Measurements from ENCODE around the gene UMODL1. TPM values are rescaled to one million over a fixed set of nuclear protein-coding genes. Genes with fewer than 3 reads are reported as not detected.

Gene UMODL1
- total RNA-seq, 1 experiment from 2014 or later = 0.18 TPM

GRCh38 chr21:42063191-42063570 lies 7.9 kb upstream of the UMODL1 start:
- in situ Hi-C loops (cut with HindIII; ENCODE audit: low pct_unique_long_range_greater_than_20kb, low sequenced_read_pairs) = no loop called here
- CTCF ChIA-PET = no interaction called here
- no peaks in the 10 kb centered on the region for H3K36me3 ChIP-seq (ENCODE audit: control insufficient read depth, insufficient read depth, low read length)
- H3K4me1 ChIP-seq (ENCODE audit: control insufficient read depth, insufficient read depth, low read length) = no peaks in the 10 kb centered on the region
- H3K4me3 ChIP-seq (ENCODE audit: low read depth in 2 of 2, low read length in 2 of 2) = no peak overlapping the region
- intact Hi-C loops (cut with micrococcal nuclease; ENCODE audit: unreplicated experiment) = no loop called here
- no peaks in the 10 kb centered on the region for H3K9me3 ChIP-seq (ENCODE audit: control insufficient read depth, insufficient read depth, low read depth, low read length)
- H3K27me3 ChIP-seq (ENCODE audit: control insufficient read depth, insufficient read depth, low read length) = no peaks in the 10 kb centered on the region
- no peak overlapping the region for H3K27ac ChIP-seq (ENCODE audit: low read length)
- POLR2A ChIA-PET = no interaction called here
- BruUV-seq (replicated peaks) = no TSS peak
- no peak for DNase-seq (ENCODE audit: low read depth, low spot score)
- ATAC-seq = no peak
- no peak for TF ChIP-seq TCF7L2 (IDR thresholded peaks at IDR 0.05; ENCODE audit: low read depth, low read length)
- TF ChIP-seq REST (IDR thresholded peaks at IDR 0.05; ENCODE audit: insufficient read depth in 1 of 2, low read depth in 2 of 2, low read length in 1 of 2) = no peak
- TF ChIP-seq SIN3A (IDR thresholded peaks at IDR 0.05; ENCODE audit: borderline replicate concordance, insufficient read depth, low read depth, low read length) = no peak
- no peak for TF ChIP-seq CTCF (IDR thresholded peaks at IDR 0.05)
- no peak for TF ChIP-seq POLR2AphosphoS5 (IDR thresholded peaks at IDR 0.05; ENCODE audit: low read depth, low read length)

- DNase-seq (ENCODE audit: low read depth, low spot score) (no peak), ATAC-seq (no peak)
- ChIA-PET POLR2A (no interaction called here), CTCF (no interaction called here)
- TF ChIP-seq CTCF (IDR thresholded peaks at IDR 0.05) = no peak
- TF ChIP-seq REST (IDR thresholded peaks at IDR 0.05; ENCODE audit: insufficient read depth in 1 of 2, low read depth in 2 of 2, low read length in 1 of 2) = no peak
- TF ChIP-seq SIN3A (IDR thresholded peaks at IDR 0.05; ENCODE audit: borderline replicate concordance, insufficient read depth, low read depth, low read length) = no peak
- TF ChIP-seq TCF7L2 (IDR thresholded peaks at IDR 0.05; ENCODE audit: low read depth, low read length) = no peak
- no peak for TF ChIP-seq POLR2AphosphoS5 (IDR thresholded peaks at IDR 0.05; ENCODE audit: low read depth, low read length)
- intact Hi-C loops (cut with micrococcal nuclease; ENCODE audit: unreplicated experiment) (no loop called here), in situ Hi-C loops (cut with HindIII; ENCODE audit: low pct_unique_long_range_greater_than_20kb, low sequenced_read_pairs) (no loop called here)
- Histone ChIP-seq H3K27me3 (ENCODE audit: control insufficient read depth, insufficient read depth, low read length) (no peaks in the 10 kb centered on the region), H3K4me1 (ENCODE audit: control insufficient read depth, insufficient read depth, low read length) (no peaks in the 10 kb centered on the region), H3K9me3 (ENCODE audit: control insufficient read depth, insufficient read depth, low read depth, low read length) (no peaks in the 10 kb centered on the region), H3K4me3 (ENCODE audit: low read depth in 2 of 2, low read length in 2 of 2) (no peak overlapping the region), H3K27ac (ENCODE audit: low read length) (no peak overlapping the region), H3K36me3 (ENCODE audit: control insufficient read depth, insufficient read depth, low read length) (no peaks in the 10 kb centered on the region)
- no TSS peak for BruUV-seq (replicated peaks)
Observed at GRCh38 chr21:42063571-42064521, 7.3 kb upstream of the UMODL1 start.
